Natural killer cell (primary cell): ENCODE measurements around the gene PDE3A. TPM values are rescaled to one million over a fixed set of nuclear protein-coding genes. Genes with fewer than 3 reads are reported as not detected.

Experiments used
- ATAC-seq, 3 donors: fragments of 150-1000 bp in 2 of 3; fragments of 200-7000 bp in 1 of 3; cut with Tn5 transposase; 1 replicate in 1 of 3; 2 replicates in 2 of 3; pipeline ENCODE4 v1.10.0; 2021; ENCODE audit warnings: mild to moderate bottlenecking in 2 of 3, moderate library complexity in 2 of 3
- DNase-seq, 2 donors: peaks; one replicate each; pipeline versions ENCODE4 v3.0.0 to v3.0.0-alpha.2; 2013 to 2021; ENCODE audit warnings: mixed read lengths in 1 of 2
- H3K27ac ChIP-seq: one replicate; pipeline ENCODE4 v1.5.1; 2013; ENCODE audit warnings: mild to moderate bottlenecking, low read length
- H3K27me3 ChIP-seq: one replicate; pipeline ENCODE4 v1.6.1; 2013; ENCODE audit warnings: low read length; ENCODE audit not compliant: control insufficient read depth, insufficient read depth
- H3K36me3 ChIP-seq: one replicate; pipeline ENCODE4 v1.6.1; 2013; ENCODE audit warnings: low read length; ENCODE audit not compliant: control insufficient read depth, insufficient read depth
- H3K4me1 ChIP-seq: one replicate; pipeline ENCODE4 v1.6.1; 2013; ENCODE audit warnings: low read length; ENCODE audit not compliant: control insufficient read depth, insufficient read depth
- H3K4me3 ChIP-seq: one replicate; pipeline ENCODE4 v1.5.1; 2013; ENCODE audit warnings: low read length
- H3K9me3 ChIP-seq: one replicate; pipeline ENCODE4 v1.6.1; 2013; ENCODE audit warnings: low read length; ENCODE audit not compliant: control insufficient read depth, insufficient read depth
- H3K27ac Mint-ChIP-seq, 2 donors: one replicate each; pipeline ENCODE4 v1.8.0; 2022; ENCODE audit warnings: mild to moderate bottlenecking in 2 of 2, mixed read lengths in 2 of 2, moderate library complexity in 1 of 2
- H3K27me3 Mint-ChIP-seq, 2 donors: one replicate each; pipeline ENCODE4 v1.8.0; 2022; ENCODE audit warnings: low read depth in 2 of 2, mixed read lengths in 2 of 2
- H3K36me3 Mint-ChIP-seq: one replicate; pipeline ENCODE4 v1.8.0; 2022; ENCODE audit warnings: mixed read lengths
- H3K4me1 Mint-ChIP-seq, 2 donors: one replicate each; pipeline ENCODE4 v1.8.0; 2022; ENCODE audit warnings: mixed read lengths in 2 of 2
- H3K4me3 Mint-ChIP-seq: one replicate; pipeline ENCODE4 v1.8.0; 2022; ENCODE audit warnings: mild to moderate bottlenecking, moderate library complexity, mixed read lengths
- H3K9me3 Mint-ChIP-seq, 2 donors: one replicate each; pipeline ENCODE4 v1.8.0; 2022; ENCODE audit warnings: mixed read lengths in 2 of 2
- WGBS: methylation state at CpG from one replicate; pipeline ENCODE4 v1.1.7; 2013; ENCODE audit warnings: missing lambda C conversion rate; ENCODE audit not compliant: insufficient coverage; 5-methylcytosine and 5-hydroxymethylcytosine counted together
- intact Hi-C: fragments of 100-400 bp; cut with micrococcal nuclease; formaldehyde crosslinking; loops from one replicate; pipeline ENCODE4 v1.14.2; 2022
- total RNA-seq, 4 donors: library from RNA; stranded (reverse); fragments of 120-200 nt in 1 of 4; gene quantifications; one replicate each; pipeline versions ENCODE4 v1.2.3 to v1.2.4, GENCODE V29; 2013 to 2022
- TF ChIP-seq, protein P1 (sequence below): fragments of 200-600 bp; IDR thresholded peaks from one replicate; pipeline ENCODE4 v1.8.0; 2022; ENCODE audit warnings: antibody characterized with exemption

The PDE3A gene
- total RNA-seq, 3 donors from 2014 or later (not counting 1 experiment from before 2014, with no cell fraction given) = 0.20 to 0.28 (median 0.27) TPM

DNA sequence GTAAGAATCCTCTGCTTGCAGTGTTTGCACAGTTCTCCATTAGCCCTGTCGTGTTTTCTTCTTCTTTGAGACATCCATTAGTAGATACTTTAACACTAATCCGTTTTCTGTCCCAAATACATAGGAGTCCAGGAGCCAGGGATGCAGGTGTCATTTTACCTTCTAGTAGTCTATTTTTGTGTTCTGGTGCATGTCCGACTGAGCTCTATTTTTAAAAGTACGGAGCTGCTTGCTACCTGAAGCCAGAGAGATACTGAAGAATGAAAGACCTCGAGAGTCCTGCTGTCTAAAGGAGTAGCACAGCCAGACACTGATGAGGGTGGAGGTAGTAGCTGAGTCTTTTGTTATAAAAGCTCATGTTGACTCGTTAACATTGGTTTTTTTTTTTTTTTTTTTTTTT lies 31.7 kb downstream of the PDE3A start:
- Histone ChIP-seq H3K27ac (no peak overlapping the region), H3K4me3 (no peak overlapping the region), H3K4me1 (no peaks in the 10 kb centered on the region), H3K27me3 (no peaks in the 10 kb centered on the region), H3K9me3 (no peaks in the 10 kb centered on the region), H3K36me3 (no peaks in the 10 kb centered on the region)
- H3K9me3 Mint-ChIP-seq = no peaks in the 10 kb centered on the region
- no peak overlapping the region for H3K27ac Mint-ChIP-seq
- peaks cover 16 to 18% of the 10 kb centered on the region in 2 donors for H3K4me1 Mint-ChIP-seq
- DNase-seq (no peak), ATAC-seq (no peak)
- no peak overlapping the region for H3K4me3 Mint-ChIP-seq
- TF ChIP-seq, protein P1, sequence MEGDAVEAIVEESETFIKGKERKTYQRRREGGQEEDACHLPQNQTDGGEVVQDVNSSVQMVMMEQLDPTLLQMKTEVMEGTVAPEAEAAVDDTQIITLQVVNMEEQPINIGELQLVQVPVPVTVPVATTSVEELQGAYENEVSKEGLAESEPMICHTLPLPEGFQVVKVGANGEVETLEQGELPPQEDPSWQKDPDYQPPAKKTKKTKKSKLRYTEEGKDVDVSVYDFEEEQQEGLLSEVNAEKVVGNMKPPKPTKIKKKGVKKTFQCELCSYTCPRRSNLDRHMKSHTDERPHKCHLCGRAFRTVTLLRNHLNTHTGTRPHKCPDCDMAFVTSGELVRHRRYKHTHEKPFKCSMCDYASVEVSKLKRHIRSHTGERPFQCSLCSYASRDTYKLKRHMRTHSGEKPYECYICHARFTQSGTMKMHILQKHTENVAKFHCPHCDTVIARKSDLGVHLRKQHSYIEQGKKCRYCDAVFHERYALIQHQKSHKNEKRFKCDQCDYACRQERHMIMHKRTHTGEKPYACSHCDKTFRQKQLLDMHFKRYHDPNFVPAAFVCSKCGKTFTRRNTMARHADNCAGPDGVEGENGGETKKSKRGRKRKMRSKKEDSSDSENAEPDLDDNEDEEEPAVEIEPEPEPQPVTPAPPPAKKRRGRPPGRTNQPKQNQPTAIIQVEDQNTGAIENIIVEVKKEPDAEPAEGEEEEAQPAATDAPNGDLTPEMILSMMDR = no peak
- H3K36me3 Mint-ChIP-seq = no peaks in the 10 kb centered on the region
- intact Hi-C loops = no loop called here
- H3K27me3 Mint-ChIP-seq = peaks cover under 1 to 2% of the 10 kb centered on the region in 2 donors
- 88% methylated on average over 6 of the region's 6 CpGs for WGBS

DNA sequence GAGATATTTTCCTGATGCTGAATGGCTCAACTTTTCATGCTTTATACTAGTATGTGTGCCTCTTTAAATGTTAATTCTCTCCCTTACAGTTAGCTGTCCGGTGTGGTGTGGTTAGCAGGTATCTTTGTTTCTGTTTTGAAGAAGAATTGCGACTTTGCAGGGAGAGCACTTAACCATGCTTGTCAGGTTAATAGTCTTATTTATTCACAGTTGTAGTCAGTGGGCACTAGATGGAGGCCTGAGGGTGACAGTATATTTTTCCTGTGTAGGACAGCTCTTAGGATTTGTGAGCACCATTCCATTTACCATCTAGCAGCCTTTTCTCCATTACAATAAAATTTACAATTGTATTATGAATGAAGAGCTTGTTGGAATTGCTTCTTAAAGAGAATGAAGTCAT lies 34.9 kb downstream of the PDE3A start:
- Histone ChIP-seq H3K27me3 (no peaks in the 10 kb centered on the region), H3K9me3 (no peaks in the 10 kb centered on the region), H3K4me1 (no peaks in the 10 kb centered on the region), H3K4me3 (no peak overlapping the region), H3K27ac (no peak overlapping the region), H3K36me3 (no peaks in the 10 kb centered on the region)
- Mint-ChIP-seq H3K27ac (no peak overlapping the region), H3K4me1 (peaks cover 11 to 17% of the 10 kb centered on the region in 2 donors), H3K27me3 (peaks cover 6 to 13% of the 10 kb centered on the region in 2 donors), H3K36me3 (no peaks in the 10 kb centered on the region), H3K9me3 (no peaks in the 10 kb centered on the region), H3K4me3 (no peak overlapping the region)
- 38% methylated on average over 1 of the region's 2 CpGs for WGBS
- ATAC-seq (no peak), DNase-seq (no peak)
- TF ChIP-seq, protein P1 = no peak
- intact Hi-C loops = no loop called here

DNA sequence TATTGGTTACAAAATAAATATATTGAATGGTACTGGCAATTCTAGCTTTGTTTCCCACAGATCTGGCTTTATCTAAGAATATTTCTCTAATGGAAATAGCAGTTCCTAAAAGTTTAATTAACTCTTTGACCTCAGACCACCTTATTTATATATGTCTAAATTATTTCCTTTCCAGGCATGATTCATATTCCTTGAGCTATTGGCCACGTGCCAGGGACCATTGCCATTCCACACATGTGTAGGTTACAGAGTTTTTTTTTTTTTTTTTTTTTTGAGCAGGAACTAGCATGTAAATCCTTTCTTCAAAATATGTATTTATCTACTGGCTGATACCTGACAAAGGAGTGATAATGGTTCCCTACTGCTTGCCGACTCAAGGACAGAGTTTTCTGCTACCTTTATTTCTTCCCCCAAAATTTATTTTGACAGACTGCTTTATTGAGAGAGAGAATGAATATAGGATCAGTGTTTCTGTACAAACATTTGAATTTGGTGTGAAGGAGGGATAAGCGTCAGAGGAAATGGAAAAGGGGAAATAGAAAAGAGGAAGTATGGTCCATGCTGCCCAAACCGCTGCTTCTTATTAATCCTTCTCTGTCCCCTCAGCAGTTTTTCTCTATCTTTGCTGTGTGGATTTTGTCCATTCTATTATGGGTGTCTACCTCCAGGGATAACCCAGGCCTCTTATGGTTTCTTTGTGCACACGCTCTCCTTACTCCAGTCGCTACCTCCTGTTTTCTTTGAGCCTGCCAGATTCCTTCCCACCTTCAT lies 36.4 kb downstream of the PDE3A start:
- no peak for DNase-seq
- no peak overlapping the region for H3K4me3 Mint-ChIP-seq
- Histone ChIP-seq H3K4me3 (no peak overlapping the region), H3K36me3 (no peaks in the 10 kb centered on the region), H3K9me3 (no peaks in the 10 kb centered on the region), H3K4me1 (no peaks in the 10 kb centered on the region), H3K27me3 (no peaks in the 10 kb centered on the region), H3K27ac (no peak overlapping the region)
- H3K9me3 Mint-ChIP-seq = no peaks in the 10 kb centered on the region
- H3K4me1 Mint-ChIP-seq = peaks cover 0 to 7% of the 10 kb centered on the region in 2 donors
- TF ChIP-seq, protein P1 = no peak
- no peak overlapping the region for H3K27ac Mint-ChIP-seq
- ATAC-seq = no peak
- no peaks in the 10 kb centered on the region for H3K36me3 Mint-ChIP-seq
- WGBS = 41% methylated on average over 4 of the region's 6 CpGs
- intact Hi-C loops = no loop called here
- H3K27me3 Mint-ChIP-seq = peaks cover 6 to 13% of the 10 kb centered on the region in 2 donors
